Amygdala (tissue), 56 donors: ENCODE data around the gene PPP1R18.
"Not testable (repeated sequence)": the region's sequence is repeated elsewhere in the genome, so short reads cannot be mapped to it uniquely, and the experiment has no call there.

ENCODE experiments used
- DNase-seq, 56 donors: peaks; one replicate each; lab custom pipeline; 2025; lab: John Stamatoyannopoulos, UW

Gene PPP1R18

DNA sequence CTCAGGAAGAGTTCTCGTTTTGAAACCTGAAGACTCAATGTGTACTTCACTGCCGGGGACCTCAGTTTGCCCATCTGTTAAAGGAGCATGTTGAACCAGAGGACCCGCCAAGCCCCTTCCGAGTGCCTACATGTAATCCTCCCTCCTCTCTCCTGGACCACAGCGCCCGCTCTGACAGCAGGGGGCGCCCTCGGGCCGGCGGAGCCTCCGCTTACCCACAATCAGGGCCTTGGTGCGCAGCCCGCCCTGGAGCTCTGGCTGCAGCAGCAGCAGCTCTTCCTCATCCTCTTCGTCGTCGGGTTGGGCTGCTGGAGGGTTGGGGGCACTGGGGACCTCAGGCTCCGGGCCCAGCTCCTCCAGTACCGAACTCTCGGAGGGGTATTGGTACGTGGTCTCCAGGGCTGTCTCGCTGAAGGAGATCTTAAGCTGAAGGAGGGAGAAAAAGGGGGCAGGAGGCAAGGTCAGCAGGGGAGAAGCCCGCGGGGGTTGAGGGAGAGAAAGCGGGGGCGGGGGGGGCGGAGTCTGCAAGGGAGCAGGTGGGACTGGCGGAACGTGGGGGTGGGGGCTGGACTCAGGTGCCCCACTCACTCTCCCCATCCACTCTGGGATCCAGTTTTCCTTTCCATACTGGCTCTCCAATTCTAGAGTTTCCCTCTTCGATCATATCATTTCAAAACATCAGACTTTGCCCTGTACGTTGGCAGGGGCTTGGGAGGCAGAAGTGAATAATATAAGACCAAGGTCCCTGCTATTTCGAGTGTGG, 7.3 kb downstream of the PPP1R18 start:
- DNase-seq: peak in 53 of 56 donors; percentile 6 to 92 (median 64)

DNA sequence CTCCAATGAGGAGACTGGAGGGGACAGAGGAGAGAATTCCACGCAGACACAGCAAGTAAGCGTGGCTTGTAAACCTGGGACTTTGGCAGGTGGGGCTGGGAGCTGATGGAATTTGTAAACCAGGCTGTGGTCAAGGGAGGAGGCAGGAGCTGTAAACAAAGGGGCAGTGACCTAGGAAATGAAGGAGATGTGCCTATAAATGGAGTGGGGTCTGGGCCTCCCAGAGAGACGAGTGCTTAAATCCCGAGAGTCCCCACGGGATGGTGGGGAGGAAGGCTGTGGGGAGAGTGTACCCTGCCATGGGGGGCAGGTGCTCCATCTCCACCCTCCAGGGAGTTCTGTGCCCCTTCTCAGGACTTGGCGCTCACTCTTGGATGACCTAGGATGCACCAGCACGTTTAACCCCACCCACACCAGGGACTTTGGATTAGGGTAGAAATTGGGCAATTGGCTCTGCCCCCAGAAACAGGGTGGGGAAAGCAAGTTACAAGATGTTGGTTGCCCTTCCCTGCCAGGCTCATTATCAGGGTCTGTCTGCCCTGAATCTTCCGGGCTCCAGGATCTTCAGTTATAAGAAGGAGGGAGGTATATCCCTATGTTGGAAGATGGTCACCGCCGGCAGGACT, 9.7 kb downstream of the PPP1R18 start:
- DNase-seq: no peak

DNA sequence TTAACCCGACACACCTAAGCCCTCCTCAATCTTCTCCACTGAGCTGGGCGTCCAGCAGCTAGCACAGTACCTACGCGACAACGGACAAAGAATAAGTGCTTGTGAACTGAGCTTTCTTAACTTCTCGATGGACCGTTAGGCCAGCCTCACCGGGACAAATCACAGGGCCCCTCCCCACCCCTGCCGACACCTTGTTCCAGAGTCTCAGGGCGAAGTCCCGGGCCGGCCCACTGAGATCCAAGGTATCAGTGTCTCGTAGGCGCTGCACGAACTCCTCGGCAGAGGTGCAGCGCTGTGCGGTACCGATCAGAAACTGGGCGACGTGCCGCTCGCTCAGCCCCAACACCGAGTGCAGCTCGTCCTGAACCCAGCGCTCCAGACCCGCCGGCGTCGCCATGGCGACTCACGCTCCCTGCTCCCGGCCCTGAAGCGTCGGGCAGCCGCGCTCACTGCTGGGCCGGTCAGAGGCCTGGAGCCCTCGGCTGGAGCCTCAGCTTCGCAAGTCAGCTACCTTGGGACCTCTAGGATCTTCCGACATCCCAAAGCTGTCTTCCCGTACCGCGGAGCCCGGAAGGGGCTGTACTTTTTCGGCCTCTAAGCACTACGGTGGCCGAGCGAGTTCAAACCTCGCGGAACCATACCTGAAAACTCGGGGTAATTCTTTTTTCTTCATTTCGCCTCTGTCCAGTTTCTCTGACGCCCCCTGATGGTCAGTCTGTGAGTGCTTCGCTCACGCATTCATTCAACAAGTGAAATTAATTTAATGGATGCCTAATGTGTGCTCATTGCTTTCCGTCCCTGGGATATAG, 13.8 kb downstream of the PPP1R18 start, which contains the start of gene DHX16:
TSS of gene DHX16 (minus strand) at position 562 of the 809 bp plus-strand sequence. CDS start at position 397, 165 bp downstream.
- peak in 55 of 56 donors; percentile 34 to 95 (median 79) for DNase-seq

DNA sequence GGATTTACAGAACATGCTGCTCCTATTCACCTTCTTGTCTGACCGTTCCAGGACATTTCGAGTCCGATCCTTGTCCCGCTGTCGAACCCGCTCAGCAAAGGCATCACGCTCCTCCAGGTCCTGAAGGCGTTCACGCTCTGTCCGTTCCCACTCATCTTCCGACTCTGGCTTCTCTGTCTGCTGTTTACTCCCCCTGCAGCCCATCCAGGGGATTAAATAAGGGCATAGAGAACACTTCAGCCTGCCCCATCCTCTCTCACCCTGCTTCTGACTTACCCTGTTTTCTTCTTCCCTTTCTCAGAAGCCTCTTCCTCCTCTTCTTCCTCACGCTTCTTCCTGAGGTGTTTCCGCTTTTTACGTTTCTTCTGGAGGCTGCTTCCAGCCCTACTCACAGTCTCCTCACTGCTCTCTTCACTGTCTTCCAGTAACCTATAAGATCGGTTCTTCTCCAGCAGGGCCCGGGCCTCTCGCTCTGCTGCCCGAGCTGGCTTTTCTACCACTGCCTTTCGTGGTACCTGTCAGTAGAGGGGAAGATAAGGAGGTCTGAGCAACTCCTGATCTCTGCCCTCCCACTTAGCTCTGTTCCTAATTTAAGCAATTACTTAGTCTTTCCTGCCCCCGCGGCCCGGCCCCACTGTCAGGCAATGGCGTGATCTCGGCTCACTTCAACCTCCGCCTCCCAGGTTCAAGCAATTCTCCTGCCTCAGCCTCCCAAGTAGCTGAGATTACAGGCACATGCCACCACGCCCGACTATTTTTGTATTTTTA, 15.5 kb downstream of the PPP1R18 start:
- DNase-seq: no peak

DNA sequence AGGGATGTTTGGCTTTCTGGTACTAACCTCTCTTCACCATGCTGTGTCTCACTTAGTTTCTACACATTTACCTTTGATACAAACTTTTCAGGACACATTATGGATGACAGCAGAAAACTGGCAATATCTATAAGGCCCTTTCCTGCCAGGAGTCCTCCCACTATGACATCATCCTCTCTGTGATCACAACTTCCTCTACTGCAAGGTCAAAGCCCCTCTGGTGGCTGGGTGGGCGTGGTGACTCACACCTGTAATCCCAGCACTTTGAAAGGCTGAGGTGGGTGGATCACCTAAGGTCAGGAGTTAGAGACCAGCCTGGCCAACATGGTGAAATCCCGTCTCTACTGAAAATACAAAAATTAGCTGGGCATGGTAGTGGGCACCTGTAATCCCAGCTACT, 20.1 kb downstream of the PPP1R18 start:
- not testable (repeated sequence) for DNase-seq

DNA sequence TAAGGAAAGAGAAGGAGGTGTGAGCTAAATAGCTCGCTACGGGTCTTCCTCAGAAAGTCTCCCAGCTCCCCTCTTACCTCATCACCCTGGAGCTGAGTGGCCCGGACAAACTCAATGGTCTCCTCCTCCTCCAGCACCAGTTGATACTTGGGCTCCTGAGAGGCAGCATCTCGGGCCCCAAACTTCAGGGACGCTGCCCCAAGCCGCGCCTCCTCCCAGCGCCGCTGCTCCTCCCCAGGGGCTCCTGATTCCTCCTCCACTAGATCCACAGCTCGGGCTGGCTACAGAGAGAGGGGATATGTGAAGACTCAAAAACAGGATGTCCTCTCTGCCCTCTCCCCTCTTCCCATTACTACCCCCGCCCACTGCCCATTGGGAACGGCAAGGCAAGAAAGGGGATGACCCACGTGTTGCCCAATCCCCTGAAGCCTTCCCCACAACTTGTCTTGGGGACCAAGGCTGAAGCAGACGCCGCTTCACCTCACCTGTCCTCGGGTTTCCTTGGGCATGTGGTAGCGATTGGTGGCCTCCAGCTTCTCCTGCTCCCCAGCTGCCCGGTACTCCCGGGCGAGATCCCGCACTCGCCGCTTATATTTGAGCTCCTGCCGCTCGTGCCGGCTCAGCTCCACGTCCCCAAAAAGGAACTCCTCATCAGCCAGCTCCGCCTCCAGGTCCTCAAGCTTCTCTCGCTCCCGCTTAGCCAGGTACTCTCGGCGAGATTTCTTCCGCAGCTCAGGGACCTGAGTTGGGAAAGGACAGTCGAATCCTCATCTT, 21.3 kb downstream of the PPP1R18 start:
- no peak for DNase-seq

DNA sequence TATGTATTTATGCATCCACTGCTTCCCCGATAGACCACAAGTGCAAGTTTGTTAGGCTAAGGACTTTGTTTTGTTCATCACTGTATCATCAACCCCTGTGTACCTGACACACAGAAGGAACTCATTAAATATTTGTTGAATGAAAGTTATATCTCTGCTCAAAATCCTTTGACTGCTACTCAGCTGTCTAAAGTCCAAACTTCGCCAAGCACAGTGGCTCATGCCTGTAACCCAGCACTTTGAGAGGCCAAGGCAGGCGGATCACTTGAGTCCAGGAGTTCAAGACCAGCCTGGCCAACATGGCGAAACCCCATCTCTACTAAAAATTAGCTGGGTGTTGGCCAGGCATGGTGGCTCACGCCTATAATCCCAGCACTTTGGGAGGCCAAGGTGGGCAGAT, 28.5 kb downstream of the PPP1R18 start:
- DNase-seq: not testable (repeated sequence)

DNA sequence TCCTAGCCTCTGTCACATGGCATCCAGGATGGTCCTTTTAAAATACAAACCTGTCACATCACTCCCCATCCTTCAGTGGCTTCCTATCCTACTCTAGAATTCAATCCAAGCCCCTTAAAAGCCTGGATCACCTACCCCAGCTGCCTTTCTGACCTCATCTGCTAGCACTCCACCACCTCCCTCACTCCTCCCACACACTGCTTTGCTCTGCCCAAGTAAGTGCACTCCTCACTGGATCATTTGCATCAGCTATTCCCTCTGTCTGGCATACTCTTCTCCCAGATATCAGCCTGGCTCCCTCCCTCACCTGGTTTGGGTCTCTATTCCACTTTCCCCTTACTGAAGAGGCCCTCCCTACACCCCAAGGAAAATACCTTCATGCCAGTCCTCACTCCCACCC, 29.0 kb downstream of the PPP1R18 start:
- DNase-seq: no peak

DNA sequence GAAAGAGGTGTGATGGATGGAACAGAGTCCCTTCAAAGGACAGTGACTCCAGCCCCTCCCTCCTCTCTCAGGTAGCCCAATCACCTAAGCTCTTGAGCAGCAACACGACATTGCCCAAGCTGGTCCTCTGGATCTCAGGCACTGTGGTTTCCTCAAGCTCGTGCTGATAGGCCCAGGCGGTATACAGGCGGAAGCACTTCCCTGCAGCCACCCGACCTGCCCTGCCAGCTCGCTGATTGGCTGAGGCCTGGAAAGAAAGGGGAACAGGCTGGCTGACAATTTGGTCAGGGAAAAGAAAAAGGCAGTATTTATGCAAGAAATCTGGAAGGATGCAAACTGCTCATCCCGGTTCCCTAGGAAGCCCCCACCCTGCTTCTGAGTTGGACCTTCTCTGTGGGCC, 29.9 kb downstream of the PPP1R18 start:
- DNase-seq: peak in 4 of 56 donors; percentile 4 to 14 (median 9)

DNA sequence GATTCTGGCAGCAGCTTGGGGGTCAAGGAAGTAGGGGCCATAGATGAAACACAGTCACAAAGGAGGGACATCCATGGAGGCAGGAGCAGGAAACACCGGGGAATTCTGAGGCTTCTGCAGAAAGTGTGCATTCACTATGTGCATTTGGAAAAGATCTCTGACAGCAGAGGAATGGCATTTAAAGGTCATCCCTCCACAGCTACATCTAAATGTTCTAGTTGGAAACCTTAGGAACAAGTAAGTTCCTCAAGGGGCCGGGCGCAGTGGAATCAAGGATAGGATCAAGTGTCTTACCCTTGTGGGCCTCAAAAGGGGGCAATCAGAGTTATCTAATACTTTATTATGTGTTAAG, 30.7 kb downstream of the PPP1R18 start:
- no peak for DNase-seq

DNA sequence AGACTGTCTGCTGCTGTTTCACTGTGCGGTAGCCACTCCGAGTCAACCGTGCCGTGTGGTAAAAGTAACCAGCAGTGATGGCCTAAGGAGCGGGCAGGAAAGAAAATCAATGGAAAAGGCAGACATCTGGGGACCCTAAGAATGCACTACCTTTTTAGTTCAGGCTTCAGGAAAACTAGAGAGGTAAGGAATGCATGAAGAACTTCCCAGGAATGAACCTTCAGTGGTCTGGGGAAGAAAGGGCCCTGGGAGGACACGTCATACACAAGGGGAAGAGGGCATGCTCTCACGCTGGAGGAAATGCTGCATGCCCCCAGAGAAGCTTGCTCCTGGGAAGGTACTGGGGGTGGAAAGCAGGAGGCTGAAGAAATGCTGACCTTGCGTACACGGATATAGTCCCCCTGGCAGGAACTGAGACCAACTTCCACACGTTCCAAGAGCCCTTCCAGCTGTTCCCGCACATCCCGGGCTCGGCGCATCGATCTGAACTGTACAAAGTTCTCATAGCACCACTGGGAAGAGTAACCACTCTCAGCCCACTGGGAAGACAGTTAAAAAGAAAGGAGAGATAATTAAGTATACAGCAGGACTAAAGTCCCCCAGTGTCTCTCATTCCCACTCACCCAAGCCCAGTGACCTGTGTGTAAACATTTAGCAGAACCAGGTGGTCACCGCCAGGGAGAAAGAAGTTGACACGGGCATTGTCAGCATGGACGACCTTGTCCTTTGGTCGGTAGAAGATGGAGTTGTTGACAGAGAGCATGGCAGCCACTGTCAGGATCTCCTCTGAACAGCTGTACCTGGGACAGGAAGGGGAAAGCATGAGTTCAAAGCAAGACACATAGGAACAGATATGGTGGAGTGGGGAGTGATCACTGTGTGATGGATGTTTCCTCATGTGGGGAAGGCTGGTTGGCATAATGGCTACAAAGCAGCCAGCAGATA, 31.4 kb downstream of the PPP1R18 start:
- DNase-seq: no peak

DNA sequence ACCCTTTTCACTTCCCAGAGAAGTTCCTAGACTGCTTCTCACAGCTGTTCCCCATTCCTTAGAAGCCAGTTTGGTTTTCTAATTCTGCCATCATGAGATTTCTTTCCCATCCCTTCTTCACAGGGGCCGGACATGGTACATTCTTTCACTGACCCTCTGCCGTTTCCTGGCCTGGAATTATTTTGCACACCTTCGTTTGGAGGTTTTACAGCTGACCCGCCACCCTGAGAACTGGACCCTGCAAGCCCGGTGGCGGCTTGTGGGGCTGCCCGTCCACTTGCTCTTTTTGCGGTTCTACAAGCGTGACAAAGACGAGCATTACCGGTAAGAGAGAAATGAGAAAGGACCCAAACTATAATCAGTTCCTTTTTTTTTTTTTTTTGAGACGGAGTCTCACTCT, 35.3 kb downstream of the PPP1R18 start:
- no peak for DNase-seq

DNA sequence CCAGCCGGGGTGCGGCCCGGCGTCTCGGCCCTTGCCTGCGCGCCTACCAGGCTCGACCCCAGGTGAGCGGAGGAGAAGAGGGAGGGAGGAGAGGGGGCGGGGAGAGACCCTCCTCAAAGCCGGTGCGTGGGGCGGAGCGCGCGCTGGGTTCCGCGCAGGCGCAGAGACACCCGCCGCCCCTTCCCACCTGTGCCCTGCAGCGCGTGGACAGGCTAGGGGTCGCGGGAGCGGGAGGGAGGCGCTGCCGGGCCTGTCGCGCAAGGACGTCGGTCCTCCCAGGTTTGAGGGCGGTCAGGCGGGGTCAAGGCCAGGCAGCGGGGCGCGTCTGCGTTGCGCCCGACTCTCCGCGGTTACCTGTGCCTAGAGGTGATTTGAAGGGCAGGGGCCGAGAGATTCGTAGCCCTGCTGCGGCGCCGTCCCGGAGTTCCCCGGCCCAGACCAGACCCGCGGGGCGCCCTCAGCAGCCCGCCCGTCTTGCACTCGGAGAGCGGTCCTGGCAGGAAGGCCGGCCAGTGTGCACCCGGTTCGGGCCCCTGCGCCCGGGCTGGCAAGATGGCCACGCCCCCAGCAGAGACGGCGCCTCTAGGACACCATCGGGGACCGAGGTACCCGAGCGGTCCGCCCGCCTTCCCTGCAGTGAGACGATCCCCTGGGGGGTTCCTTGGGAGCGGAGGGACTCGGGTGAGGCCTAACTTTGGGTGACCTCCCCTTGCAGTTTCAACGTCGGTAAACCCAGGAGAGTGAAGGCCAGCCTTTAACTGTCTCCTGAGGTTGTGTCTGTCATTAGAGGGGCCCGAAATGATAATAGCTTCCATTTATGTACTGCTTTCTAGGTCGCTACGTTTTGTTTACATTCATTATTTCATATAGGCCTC, 39.0 kb downstream of the PPP1R18 start:
- DNase-seq: peak in 49 of 56 donors; percentile 24 to 92 (median 71)

DNA sequence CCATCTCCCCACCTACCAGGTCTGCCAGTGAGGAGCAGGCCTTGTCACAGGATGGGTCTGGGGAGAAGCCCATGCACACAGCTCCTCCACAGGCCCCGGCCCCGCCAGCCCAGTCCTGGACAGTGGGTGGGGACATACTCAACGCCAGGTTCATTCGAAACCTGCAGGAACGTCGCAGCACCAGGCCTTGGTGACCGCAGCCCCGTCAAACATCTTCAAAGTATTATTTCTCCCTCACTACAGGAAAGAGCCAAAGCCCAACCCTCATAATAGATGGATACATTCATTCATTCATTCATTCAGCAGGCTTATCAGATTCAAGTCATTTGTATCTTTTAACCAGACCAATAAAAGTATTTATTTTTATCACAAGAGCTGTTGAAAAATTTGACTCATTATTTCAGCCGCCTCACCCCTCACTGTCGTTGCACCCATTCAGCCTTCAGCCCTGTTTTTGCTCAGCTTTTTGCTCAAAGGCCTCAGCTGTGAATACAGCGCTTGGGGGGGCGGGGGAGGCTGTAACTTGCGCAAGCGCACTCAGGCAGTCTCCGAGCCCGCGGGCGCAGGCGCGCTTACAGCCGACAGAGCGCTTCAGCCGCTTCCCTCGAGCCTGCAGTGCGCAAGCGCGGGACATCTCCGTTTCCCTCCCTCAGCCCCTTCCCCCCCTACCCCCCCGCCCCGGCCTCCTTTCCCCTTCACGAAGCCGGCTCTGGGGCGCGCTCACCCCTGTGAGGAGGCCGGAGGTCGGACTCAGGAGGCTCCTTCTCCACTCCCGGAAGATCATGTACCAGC, 39.8 kb downstream of the PPP1R18 start, which contains the start of gene C6orf136:
TSS of gene C6orf136 (plus strand) at position 684 of the 792 bp plus-strand sequence. CDS start at position 783, 99 bp downstream.
- DNase-seq: peak; percentile 42 to 97 (median 87)

DNA sequence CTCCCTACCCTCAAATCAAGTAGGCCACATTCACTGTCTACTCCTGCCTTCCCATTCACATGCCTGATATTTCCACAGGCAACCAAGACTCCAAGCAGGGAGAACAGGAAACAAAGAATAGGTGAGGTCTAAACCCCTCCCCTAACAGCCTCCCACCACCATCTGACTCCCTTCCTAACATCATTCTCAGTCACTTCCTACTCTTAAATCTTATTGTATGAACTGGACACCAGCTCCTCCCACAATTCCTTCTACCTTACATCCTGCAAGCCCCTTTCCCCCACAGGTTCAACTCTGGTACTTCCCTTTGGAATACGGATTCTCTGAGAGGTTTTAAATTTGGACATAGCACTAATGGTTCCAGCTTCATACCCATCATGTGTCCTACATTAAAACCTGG, 40.5 kb downstream of the PPP1R18 start:
- no peak for DNase-seq

DNA sequence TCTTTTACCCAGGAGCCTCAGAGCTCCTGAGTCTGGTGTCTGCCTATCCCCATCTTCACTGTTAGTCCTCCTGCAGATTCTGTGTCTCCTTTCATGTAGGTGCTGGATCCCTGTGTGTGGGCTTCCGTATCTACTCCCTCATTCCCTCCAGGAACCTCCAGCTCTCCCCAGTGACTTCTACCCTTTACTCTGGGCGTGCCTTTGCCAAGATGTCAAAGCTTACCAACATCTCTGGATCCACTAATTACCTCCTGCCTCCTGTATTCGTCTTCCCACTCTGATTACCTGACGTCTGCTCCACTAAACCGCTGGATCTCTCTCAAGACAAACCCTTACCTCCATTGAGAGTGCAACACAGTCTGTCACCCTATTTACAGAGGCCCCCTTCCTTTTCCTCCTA, 41.7 kb downstream of the PPP1R18 start:
- DNase-seq: no peak

DNA sequence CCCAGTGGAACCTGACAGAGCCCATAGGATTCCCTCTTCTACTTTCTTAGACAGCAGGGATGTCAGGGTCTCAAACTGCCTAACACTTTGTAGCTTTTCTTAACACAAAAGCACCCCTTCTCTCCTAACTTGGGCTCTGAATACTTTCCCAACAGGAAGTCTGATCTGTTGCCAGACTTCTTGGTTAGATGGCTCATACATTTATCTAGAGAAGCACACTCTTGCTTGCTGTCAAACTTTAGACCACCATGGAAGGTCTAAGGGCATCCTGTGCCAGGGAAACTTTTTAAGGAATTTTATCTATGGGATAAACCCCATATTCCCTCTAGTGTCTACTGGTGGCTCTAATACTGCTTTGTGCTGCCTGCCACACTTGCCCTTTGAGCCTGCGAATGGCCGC, 42.8 kb downstream of the PPP1R18 start:
- DNase-seq: no peak
